ENCODE data around the gene FERMT1. TPM values are rescaled to one million over a fixed set of nuclear protein-coding genes. Genes with fewer than 3 reads are reported as not detected.
"Not testable (repeated sequence)": the region's sequence is repeated elsewhere in the genome, so short reads cannot be mapped to it uniquely, and the experiment has no call there.

Gene FERMT1
- total and polyA plus RNA-seq, 4 donors: 0.83 to 2.4 (median 1.5) TPM

DNA sequence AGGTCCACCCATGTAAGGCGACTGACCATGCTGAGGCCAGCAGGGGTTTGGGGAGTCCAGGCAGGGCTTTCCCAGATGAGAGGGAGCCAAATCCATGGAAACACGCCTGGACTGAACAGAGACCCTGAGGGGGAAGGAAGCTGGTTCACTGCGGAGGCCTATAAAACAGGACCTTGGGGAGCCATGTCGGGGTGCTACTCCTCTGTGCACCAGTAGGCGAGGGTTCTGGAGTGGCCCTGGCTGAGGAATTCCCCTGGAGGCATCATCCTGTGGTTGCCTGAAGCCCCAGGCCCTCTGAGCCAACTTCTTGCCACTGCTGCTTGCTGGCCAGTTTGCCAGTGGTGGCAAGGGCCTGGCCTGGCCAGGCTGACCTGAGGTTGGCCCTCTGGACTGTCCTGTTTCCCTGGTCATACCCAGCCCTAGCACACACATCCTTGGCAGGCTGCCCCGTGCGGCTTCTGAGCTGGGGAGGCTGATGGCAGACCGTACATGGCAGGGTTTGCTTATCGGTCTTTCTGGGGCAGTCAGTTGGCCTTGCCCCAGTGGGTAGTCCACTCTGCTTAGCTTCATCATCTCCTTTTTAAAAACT is 66.8 kb downstream of the FERMT1 start:
- TF ChIP-seq CTCF (IDR thresholded peaks at IDR 0.05; ENCODE audit: control extremely low read depth, extremely low read depth): no peak
- H3K9me3 ChIP-seq (ENCODE audit: control insufficient read depth in 4 of 4, insufficient read depth in 3 of 4, low read length in 3 of 4): no peaks in the 10 kb centered on the region
- WGBS, 2 donors: 89 to 97% methylated on average over 9 of the region's 9 CpGs
- H3K4me1 ChIP-seq (ENCODE audit: control insufficient read depth in 5 of 5, insufficient read depth in 5 of 5, low read length in 5 of 5): peaks cover 0 to 10% (median 7%) of the 10 kb centered on the region in 5 donors
- no peak overlapping the region for H3K9ac ChIP-seq (ENCODE audit: insufficient read depth in 1 of 2, low read length in 2 of 2)
- H3K4me3 ChIP-seq: no peak overlapping the region
- DNase-seq (no peak), ATAC-seq (ENCODE audit: insufficient read depth, low FRiP score) (no peak)
- H3K36me3 ChIP-seq (ENCODE audit: control insufficient read depth in 4 of 4, insufficient read depth in 4 of 4, low read length in 4 of 4): no peaks in the 10 kb centered on the region
- peak overlapping the region in 1 of 2 donors; percentile 61 for H3K27ac ChIP-seq (ENCODE audit: low read depth in 1 of 2, low read length in 1 of 2)
- peaks cover 0 to 22% (median 16%) of the 10 kb centered on the region in 3 donors for H3K27me3 ChIP-seq (ENCODE audit: control insufficient read depth in 3 of 3, insufficient read depth in 3 of 3, low read length in 2 of 3)

GRCh38 chr20:6055161-6055783 is 67.6 kb downstream of the FERMT1 start:
- DNase-seq (no peak), ATAC-seq (ENCODE audit: insufficient read depth, low FRiP score) (no peak)
- peaks cover 0 to 10% (median 7%) of the 10 kb centered on the region in 5 donors for H3K4me1 ChIP-seq (ENCODE audit: control insufficient read depth in 5 of 5, insufficient read depth in 5 of 5, low read length in 5 of 5)
- H3K9ac ChIP-seq (ENCODE audit: insufficient read depth in 1 of 2, low read length in 2 of 2): no peak overlapping the region
- WGBS, 2 donors: 77 to 80% methylated on average over 10 of the region's 10 CpGs
- H3K4me3 ChIP-seq: no peak overlapping the region
- no peaks in the 10 kb centered on the region for H3K9me3 ChIP-seq (ENCODE audit: control insufficient read depth in 4 of 4, insufficient read depth in 3 of 4, low read length in 3 of 4)
- no peaks in the 10 kb centered on the region for H3K36me3 ChIP-seq (ENCODE audit: control insufficient read depth in 4 of 4, insufficient read depth in 4 of 4, low read length in 4 of 4)
- peaks cover 0 to 28% (median 22%) of the 10 kb centered on the region in 3 donors for H3K27me3 ChIP-seq (ENCODE audit: control insufficient read depth in 3 of 3, insufficient read depth in 3 of 3, low read length in 2 of 3)
- TF ChIP-seq CTCF (IDR thresholded peaks at IDR 0.05; ENCODE audit: control extremely low read depth, extremely low read depth): no peak
- H3K27ac ChIP-seq (ENCODE audit: low read depth in 1 of 2, low read length in 1 of 2): peak overlapping the region in 1 of 2 donors; percentile 37

DNA sequence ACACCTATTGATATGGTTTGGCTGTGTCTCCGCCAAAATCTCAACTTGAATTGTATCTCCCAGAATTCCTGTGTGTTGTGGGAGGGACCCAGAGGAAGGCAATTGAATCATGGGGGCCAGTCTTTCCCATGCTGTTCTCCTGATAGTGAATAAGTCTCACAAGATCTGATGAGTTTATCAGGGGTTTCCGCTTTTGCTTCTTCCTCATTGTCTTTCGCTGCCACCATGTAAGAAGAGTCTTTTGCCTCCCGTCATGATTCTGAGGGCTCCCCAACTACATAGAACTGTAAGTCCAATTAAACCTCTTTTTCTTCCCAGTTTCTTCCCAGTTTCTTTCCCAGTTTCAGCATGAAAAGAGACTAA is 68.2 kb downstream of the FERMT1 start:
- Histone ChIP-seq H3K4me1 (ENCODE audit: control insufficient read depth in 5 of 5, insufficient read depth in 5 of 5, low read length in 5 of 5) (peaks cover 0 to 10% (median 7%) of the 10 kb centered on the region in 5 donors), H3K27me3 (ENCODE audit: control insufficient read depth in 3 of 3, insufficient read depth in 3 of 3, low read length in 2 of 3) (peaks cover 0 to 28% (median 19%) of the 10 kb centered on the region in 3 donors)
- not testable (repeated sequence) for H3K36me3 ChIP-seq (ENCODE audit: control insufficient read depth in 4 of 4, insufficient read depth in 4 of 4, low read length in 4 of 4); H3K4me3 ChIP-seq; H3K27ac ChIP-seq (ENCODE audit: low read depth in 1 of 2, low read length in 1 of 2); H3K9me3 ChIP-seq (ENCODE audit: control insufficient read depth in 4 of 4, insufficient read depth in 3 of 4, low read length in 3 of 4); ATAC-seq (ENCODE audit: insufficient read depth, low FRiP score); H3K9ac ChIP-seq (ENCODE audit: insufficient read depth in 1 of 2, low read length in 2 of 2); DNase-seq
- WGBS, 2 donors: 85 to 86% methylated on average over 4 of the region's 4 CpGs

GRCh38 chr20:6053776-6054688 is 68.8 kb downstream of the FERMT1 start, which contains the start of gene LRRN4:
Gene LRRN4, minus strand, starts transcription at chr20:6054060. Its CDS starts 1,261 bp downstream, at chr20:6052799.
- Histone ChIP-seq H3K9ac (ENCODE audit: insufficient read depth in 1 of 2, low read length in 2 of 2) (no peak within 1 kb of the TSS), H3K27ac (ENCODE audit: low read depth in 1 of 2, low read length in 1 of 2) (peak within 1 kb of the TSS in 1 of 2 donors; percentile 42), H3K36me3 (ENCODE audit: control insufficient read depth in 4 of 4, insufficient read depth in 4 of 4, low read length in 4 of 4) (no peaks in the 10 kb centered on the region), H3K4me1 (ENCODE audit: control insufficient read depth in 5 of 5, insufficient read depth in 5 of 5, low read length in 5 of 5) (peaks cover 0 to 10% (median 6%) of the 10 kb centered on the region in 5 donors), H3K27me3 (ENCODE audit: control insufficient read depth in 3 of 3, insufficient read depth in 3 of 3, low read length in 2 of 3) (peaks cover 0 to 28% (median 18%) of the 10 kb centered on the region in 3 donors), H3K4me3 (no peak within 1 kb of the TSS), H3K9me3 (ENCODE audit: control insufficient read depth in 4 of 4, insufficient read depth in 3 of 4, low read length in 3 of 4) (no peaks in the 10 kb centered on the region)
- DNase-seq (peak in 2 of 3 donors; percentile 26 to 31), ATAC-seq (ENCODE audit: insufficient read depth, low FRiP score) (peak; percentile 64)
- 53 to 73% methylated on average over 13 of the region's 13 CpGs for WGBS, 2 donors
- no peak for TF ChIP-seq CTCF (IDR thresholded peaks at IDR 0.05; ENCODE audit: control extremely low read depth, extremely low read depth)

Measured in lung (tissue), 12 donors.